GM18951 (cell line): ENCODE results near the gene PCMTD2.

Experiments
- POLR2A ChIP-seq: IDR thresholded peaks from 4 replicates; pipeline ENCODE4 v1.6.1; 2011; ENCODE audit warnings: mild to moderate bottlenecking; ENCODE audit not compliant: insufficient read length, insufficient read depth; ENCODE audit errors: extremely low read depth
- in situ Hi-C: fragments of 300-500 bp; cut with MboI; formaldehyde crosslinking; loops from one replicate; pipeline ENCODE4 v1.12.0; 2022; ENCODE audit warnings: low sequenced_read_pairs, mixed read lengths, inconsistent platforms; ENCODE audit not compliant: unreplicated experiment

The PCMTD2 gene

DNA sequence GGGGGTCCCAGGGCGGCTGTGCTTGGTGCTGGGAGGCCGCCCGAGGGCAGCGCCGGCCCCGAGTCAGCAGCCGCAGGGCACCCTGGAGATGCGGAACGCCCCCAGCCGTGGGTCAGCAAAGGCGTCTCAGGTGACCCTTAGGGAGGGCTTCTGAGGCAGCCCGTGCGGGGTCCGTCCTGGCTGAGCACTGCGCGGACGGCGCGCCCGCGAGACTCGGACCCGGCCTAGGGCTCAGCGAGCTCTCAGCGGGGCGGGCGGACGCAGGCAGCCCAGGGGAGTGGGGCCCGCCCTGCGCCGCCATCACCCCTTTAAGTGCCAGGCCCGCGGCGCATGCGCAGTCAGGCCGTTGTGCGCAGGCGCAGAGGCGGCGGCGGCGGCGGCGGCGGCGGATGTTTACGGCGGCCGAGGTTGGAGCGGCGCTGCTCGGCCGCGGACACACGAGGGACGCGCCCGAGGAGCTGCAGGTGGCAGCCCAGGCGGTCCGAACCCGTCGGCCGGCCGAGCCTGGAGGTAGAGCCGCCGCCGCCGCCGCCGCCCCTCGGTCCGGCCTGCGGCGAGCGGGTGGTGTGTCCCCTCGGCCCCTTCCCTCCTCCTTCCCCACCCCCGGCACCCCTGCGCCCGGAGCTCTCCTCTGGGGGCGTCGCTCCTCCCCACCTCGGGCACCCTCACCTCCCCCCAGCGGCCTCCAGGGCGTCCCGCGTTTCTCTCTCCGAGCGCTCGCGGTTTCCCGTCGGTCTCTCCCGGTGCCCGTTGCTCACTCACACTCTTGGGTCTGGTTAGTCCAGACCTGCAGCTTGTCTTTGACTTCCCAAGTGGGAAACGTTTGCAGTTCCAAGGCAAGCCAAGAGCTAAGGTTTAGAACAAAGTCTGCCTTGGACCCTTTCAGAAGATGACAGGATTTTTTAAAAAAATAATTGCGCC lies at the start of gene PCMTD2:
Gene PCMTD2 (plus strand): TSS at position 388 of the 921 bp plus-strand sequence. CDS start 4,218 bp downstream, outside the sequence.
- in situ Hi-C loops = no loop called here
- peak; percentile 86 for TF ChIP-seq POLR2A

DNA sequence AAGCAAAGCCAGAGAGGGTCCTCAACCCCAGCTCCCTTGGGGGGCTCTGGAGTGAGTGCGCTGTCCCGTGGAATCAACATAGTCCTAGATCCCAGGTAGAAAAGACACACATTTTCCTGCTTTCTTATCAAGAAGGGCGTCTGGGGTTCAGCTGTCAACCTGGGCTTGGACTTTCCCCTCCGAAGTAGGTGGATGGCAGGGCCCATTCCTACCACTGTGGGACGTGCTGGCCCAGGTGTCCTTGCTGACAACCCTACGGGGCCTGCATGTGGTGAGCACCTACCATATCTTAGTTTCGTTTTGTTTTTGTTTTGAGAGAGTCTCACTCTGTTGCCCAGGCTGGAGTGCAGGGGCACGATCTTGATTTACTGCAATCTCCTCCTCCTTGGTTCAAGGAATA lies 48.9 kb upstream of the PCMTD2 start:
- in situ Hi-C loops = no loop called here
- TF ChIP-seq POLR2A = no peak

DNA sequence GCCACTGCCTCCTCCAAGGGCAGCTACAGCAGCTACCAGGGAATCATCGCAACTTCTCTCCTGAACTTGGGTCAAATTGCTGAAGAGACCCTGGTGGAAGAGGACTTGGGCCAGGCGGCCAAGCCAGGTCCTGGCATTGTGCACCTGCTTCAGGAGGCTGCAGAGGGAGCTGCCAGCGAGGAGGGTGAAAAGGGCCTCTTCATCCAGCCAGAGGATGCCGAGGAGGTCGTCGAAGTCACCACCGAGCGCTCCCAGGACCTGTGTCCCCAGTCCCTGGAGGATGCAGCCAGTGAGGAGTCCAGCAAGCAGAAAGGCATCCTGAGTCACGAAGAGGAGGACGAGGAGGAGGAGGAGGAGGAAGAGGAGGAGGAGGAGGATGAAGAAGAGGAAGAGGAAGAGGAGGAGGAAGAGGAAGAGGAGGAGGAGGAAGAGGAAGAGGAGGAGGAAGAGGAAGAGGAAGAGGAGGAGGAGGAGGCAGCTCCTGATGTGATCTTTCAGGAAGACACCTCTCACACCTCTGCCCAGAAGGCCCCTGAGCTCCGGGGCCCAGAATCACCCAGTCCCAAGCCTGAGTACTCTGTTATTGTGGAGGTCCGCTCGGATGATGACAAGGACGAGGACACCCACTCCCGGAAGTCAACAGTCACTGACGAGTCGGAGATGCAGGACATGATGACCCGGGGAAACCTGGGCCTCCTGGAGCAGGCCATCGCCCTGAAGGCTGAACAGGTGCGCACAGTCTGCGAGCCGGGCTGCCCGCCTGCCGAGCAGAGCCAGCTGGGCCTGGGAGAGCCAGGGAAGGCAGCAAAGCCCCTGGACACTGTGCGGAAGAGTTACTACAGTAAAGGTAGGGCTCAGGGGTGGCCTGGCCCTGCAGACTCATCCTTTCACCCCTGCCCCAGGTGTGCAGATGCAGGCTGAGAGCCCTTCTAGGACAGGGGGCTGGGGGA lies 47.6 kb upstream of the PCMTD2 start:
- no peak for TF ChIP-seq POLR2A
- in situ Hi-C loops = no loop called here

DNA sequence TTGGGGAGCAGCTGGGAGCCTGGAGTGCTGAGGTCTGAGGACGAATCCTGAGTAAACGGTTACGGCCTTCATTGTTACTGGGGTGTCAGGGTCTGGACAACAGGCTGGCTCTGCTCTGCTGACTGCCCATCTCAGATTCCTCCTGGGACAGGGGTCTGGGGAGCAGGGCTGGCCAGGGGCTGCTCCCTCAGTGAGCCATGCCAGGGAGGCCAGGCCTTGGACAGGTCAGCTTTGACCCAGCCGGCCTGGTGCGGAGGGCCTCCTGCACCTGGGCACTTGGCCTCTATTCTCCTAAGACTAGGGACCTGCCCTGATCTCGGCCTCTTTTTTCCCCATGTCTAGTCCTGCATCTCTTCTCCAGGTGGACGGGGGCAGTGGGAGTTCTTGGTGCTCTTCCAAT lies 46.4 kb upstream of the PCMTD2 start:
- in situ Hi-C loops = no loop called here

DNA sequence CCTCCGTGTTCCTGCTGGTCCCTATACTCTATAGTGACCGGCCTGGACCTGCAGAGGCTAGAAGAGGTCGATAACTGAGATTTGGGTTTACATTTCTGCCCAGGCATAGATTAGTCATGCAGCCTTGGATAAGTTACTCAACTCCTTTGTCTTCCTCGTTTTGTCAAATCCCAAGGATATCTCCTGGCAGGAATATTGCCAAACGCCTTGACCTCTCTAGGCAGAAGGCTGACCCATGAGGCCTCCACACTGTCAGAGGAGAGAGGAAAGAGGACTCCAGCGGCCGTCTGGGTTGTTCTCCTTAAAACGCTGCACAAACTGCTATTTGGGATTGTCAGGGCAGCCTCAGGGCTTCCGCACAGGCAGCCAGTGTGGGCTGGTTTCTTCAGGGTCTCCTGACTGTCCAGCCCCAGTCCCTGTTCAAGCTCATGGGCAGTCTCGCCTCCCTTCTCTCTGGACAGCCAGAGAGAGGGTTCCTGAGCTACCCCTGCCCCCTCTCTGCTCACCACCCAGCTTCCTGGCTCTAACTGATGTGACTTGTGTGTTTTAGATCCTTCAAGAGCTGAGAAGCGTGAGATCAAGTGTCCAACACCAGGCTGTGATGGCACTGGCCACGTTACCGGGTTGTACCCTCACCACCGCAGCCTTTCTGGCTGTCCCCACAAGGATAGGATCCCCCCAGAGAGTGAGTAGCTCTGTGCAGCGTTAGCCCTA lies 44.7 kb upstream of the PCMTD2 start:
- in situ Hi-C loops = no loop called here
- TF ChIP-seq POLR2A = no peak

More for the DNA sequence above, 46.4 kb upstream of the PCMTD2 start:
- TF ChIP-seq POLR2A = no peak

DNA sequence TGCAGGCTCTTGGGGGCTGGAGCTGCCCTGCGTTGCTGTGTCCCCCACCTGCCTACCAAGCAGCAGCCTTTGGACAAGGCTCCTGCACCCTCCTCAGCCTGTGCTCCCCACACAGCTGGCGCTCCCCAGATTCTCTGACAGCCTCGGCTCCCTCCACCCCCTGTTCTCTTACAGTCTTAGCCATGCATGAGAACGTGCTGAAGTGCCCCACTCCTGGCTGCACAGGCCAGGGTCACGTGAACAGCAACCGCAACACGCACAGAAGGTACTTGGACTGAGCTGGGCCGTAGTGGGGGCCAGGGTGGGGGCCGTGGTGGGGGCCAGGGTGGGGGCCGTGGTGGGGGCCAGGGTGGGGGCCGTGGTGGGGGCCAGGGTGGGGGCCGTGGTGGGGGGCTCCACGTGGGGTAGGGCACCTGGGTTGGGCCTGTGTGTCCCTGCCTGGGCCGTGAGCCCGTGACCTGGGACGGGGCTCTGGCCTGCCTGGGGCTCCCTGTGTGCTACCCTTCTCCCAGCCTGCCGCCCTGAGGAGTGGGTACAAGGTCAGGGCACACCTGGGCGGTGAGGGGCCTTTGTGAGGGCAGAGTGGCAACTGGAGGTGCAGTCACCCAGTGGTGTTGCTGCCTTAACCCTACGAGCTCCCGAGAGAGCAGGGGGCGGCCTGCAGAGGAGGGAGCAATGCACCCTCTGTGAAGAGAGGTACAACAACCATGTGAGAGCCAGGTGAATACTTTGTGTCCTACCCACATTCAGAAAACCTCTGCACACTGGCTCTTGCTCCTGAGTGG lies 43.5 kb upstream of the PCMTD2 start:
- no peak for TF ChIP-seq POLR2A
- in situ Hi-C loops = no loop called here

DNA sequence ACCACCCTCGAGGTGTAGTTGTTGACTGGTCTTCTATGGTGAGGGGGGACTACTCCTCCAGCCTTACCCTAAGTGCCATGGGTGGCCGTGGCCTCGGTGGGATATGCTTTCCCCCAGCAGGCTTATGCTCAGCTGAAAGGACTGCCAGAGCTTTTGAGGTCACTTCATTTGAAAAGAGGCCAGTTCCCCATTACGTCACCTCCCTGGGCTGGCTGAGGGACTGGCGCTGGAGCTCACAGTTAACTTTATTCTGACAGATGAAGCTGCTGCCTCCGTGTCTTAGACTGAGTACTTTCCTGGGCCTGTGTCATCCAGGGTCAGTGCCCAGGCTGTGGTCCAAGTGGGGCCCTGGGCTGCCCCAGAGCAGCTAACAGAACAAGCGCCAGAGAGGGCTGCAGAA lies 42.8 kb upstream of the PCMTD2 start:
- no peak for TF ChIP-seq POLR2A
- in situ Hi-C loops = no loop called here

DNA sequence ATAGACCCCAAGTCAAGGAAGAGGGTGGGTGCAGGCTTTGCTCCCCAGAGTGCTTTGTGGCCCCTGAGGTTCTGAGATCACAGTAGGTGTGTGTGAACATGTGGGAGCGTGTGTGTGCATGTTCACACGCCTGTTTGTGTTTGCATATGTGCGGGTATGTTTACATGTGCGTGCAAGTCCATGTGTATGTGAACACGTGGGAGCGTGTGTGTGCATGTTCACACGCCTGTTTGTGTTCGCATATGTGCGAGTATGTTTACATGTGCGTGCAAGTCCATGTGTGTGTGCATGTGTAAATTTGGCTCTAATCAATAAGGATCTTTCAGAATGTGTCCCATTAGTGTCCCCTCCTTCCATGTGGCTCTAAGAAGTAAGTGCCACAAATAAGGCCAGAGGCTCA lies 41.4 kb upstream of the PCMTD2 start:
- TF ChIP-seq POLR2A = no peak
- in situ Hi-C loops = no loop called here

DNA sequence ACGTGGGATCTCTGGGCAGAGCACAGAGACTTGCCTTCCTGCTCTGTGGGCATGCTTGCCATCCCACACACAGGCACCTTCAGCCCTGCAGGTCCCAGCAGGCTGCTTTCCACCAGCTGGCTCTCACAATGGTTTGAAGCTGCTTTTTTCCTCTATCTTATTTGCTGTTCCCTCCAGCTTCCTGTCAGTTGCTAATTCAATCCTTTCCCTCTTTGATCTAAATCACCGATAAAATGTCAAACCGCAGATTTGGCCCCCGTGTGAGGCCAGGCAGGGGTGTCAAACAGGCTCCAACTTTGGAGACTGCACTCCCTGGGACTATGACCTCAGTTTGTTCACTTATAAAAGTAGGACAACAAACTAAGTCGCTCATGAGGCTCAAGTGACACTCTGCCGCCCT lies 40.6 kb upstream of the PCMTD2 start:
- no peak for TF ChIP-seq POLR2A
- in situ Hi-C loops = no loop called here

DNA sequence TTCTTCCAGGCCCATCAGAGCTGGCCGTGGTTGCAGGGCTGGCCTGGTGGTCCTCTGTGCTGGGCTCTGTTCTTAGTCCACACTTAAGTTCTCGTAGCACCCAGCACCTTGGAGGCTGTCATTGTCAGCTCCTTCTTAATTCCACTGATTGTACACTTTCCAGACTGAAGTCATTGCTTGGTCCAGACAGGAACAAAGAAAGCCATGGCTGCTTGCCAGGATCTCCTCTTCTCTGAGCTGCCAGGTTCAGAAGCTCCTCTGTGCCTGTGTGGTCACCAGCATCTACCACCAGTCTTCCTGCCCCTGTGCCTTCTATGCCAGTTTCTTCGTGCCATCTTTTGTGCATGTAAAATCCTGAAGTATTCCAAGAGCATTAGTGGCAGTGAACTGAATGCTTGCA lies 39.5 kb upstream of the PCMTD2 start:
- in situ Hi-C loops = no loop called here
- TF ChIP-seq POLR2A = no peak

DNA sequence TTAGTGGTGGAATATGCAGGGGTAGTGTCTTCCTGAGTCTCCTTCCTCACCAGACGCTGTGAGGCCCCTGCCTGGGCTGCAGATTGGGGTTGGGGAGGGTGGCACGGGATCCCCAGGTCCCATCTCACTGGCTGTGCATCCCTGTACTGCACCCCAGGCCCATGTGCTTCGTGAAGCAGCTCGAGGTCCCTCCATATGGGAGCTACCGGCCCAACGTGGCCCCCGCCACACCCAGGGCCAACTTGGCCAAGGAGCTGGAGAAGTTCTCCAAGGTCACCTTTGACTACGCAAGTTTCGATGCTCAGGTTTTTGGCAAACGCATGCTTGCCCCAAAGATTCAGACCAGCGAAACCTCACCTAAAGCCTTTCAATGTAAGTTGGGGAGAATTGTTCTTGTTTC lies 38.6 kb upstream of the PCMTD2 start:
- TF ChIP-seq POLR2A = no peak
- in situ Hi-C loops = no loop called here

DNA sequence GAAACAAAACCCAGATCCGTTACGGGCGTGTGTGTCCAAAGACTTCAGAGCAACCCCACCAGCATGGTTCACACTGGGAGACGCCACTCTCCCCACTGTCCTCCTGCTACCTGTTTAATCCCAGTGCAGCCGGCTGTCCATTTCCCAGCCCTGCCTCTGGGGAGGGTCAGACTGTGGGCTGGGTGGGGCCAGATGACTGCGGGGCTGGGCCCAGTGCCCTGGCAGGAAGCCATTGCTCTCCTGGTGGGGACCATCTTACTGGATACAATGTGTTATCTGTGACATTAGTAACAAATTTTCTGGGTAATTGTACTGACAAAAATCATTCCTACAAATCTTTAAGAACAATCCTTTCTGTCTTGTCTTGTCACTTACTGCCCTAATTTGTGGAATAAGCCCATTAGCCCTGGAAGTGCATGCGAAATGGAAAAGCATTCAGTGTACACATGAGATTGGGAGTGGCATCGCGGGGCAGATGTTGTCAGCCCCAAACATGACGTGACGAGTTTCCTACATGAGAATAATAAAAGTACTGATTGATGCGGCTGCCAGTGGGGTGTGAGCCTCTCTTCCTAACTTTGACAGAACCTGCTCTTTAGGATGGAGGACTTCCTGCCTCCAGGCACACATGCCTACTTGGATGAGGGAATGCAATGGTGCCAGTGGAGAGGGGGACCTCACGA lies 37.9 kb upstream of the PCMTD2 start:
- in situ Hi-C loops = no loop called here
- TF ChIP-seq POLR2A = no peak
